IPS-18c (cell line): Measurements from ENCODE around the gene INO80D.
"Not testable (repeated sequence)": the region's sequence is repeated elsewhere in the genome, so short reads cannot be mapped to it uniquely, and the experiment has no call there.

Source experiments
- H3K4me3 ChIP-seq: 2 replicates; pipeline ENCODE4 v1.7.0; 2013; ENCODE audit warnings: low read depth, mild to moderate bottlenecking, low read length, moderate library complexity; ENCODE audit not compliant: insufficient read depth
- H3K9me3 ChIP-seq: one replicate; pipeline ENCODE4 v1.6.1; 2013; ENCODE audit warnings: mild to moderate bottlenecking, low read length, moderate library complexity; ENCODE audit not compliant: control insufficient read depth, insufficient read depth

Gene INO80D

GRCh38 chr2:205998583-205998982 lies 87.4 kb downstream of the INO80D start:
- no peak overlapping the region for H3K4me3 ChIP-seq

GRCh38 chr2:205996161-205996560 lies 89.8 kb downstream of the INO80D start:
- no peaks in the 10 kb centered on the region for H3K9me3 ChIP-seq
- no peak overlapping the region for H3K4me3 ChIP-seq

More at GRCh38 chr2:205998583-205998982, 87.4 kb downstream of the INO80D start:
- no peaks in the 10 kb centered on the region for H3K9me3 ChIP-seq

GRCh38 chr2:205995260-205995659 lies 90.7 kb downstream of the INO80D start:
- H3K9me3 ChIP-seq = no peaks in the 10 kb centered on the region
- no peak overlapping the region for H3K4me3 ChIP-seq

GRCh38 chr2:205994344-205994743 lies 91.6 kb downstream of the INO80D start:
- no peak overlapping the region for H3K4me3 ChIP-seq
- no peaks in the 10 kb centered on the region for H3K9me3 ChIP-seq

DNA sequence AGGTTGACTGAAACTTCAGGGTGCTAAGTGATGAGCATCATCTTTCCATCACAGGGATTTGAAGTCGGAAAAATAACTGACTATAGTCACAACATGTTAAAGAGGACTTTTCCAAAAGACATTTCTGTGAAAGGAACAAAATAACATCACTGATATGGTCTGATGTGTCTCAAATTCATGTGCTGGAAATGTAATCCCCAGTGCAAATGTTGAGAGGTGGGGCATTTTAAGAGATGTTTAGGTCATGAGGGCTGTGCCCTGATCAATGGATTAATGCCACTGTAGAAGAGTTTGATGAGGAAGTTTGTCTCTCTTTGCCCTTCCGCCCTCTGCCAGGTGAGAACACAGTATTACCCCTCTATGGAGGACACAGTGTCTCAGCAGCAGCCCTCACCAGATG lies 95.9 kb downstream of the INO80D start:
- H3K9me3 ChIP-seq = no peaks in the 10 kb centered on the region
- no peak overlapping the region for H3K4me3 ChIP-seq

DNA sequence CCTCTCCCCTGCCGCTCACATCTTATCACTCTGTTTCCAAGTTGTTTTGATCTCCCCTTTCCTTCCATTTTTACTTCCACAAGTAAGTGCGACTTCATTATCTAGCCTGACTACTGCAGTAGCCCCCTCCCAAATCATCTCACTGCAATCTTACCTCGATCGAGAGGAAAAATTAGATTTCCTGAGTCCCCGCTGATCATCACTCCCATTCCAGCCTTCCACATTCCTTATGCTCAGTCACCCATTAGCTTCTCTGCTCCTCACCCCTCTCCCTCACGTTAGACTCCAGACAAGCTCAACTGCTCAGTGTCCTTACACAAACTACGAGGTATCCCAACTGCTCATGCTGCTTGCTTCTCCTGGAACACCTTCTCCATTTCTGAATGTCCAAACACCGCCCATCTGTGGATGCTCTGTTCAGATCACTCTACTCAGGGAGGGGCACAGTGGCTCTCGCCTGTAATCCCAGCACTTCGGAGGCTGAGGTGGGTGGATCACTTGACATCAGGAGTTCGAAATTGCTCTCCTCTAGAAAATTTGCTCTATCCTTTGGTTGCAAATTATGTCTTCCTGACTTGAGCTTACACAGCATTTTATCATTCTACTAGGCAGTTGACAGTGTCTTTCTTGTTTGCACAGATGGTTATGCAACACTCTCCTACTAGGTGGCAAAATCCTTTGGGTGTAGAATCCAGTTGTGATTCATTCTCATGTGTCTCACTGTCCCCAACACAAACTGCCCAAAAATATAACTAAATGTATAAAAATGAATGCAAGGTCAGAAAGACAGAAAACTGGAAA lies 96.5 kb downstream of the INO80D start:
- Histone ChIP-seq H3K4me3 (no peak overlapping the region), H3K9me3 (no peaks in the 10 kb centered on the region)

DNA sequence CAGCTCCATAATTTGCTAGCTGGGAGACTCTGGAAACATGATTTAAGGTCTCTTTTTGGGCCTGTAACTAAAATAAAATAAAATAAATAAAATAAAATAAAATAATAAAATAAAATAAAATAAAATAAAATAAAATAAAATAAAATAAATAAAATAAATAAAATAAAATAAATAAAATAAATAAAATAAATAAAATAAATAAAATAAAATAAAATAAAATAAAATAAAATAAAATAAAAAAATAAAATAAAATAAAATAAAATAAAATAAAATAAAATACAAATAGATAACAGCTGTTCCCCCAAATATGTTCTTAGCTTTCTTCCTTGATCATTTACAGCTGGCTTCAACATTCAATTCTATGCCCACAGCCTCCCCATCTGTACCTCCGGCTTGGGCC lies 97.3 kb downstream of the INO80D start:
- not testable (repeated sequence) for H3K9me3 ChIP-seq, H3K4me3 ChIP-seq

DNA sequence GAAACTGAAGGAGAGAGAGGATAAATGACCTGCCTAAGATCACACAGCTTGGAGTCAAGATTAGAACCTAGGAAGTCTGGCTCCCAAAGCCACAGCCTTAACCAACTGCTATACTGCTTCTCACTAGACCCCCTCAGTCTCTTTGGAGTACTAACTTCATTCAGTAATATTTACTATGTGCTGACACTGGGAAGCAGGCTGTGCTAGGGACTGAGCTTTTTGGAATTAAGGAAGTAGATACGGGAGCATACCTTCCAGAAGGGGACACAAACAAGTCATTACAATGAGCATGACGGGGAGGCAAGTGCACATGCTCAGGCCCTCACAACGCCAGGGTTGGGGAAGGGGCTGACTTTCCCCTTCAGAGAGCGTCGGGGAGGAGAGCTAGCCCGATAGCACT lies 97.7 kb downstream of the INO80D start:
- Histone ChIP-seq H3K4me3 (no peak overlapping the region), H3K9me3 (no peaks in the 10 kb centered on the region)

- not testable (repeated sequence) for H3K9me3 ChIP-seq, H3K4me3 ChIP-seq
Measured at GRCh38 chr2:205986334-205986733, 99.6 kb downstream of the INO80D start.

DNA sequence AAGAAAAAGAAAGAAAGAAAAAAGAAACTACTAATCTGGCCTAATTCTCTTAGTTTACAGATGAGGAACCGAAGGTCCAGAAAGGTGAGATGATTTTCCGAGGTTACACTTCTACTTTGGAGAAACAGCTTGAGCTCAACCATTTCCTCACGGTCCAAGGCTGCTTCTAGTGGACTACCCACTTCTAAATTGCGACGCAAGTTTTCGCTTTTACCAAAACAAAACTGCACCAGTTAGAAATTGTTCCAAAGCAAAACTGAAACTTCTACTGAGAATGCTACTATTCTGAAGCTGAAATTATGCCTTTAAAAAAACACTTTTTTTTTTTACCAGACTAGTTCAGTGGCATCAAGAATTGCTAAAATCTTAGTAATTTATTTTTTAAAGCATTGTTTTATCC lies 101.6 kb downstream of the INO80D start:
- H3K4me3 ChIP-seq = no peak overlapping the region
- H3K9me3 ChIP-seq = no peaks in the 10 kb centered on the region

DNA sequence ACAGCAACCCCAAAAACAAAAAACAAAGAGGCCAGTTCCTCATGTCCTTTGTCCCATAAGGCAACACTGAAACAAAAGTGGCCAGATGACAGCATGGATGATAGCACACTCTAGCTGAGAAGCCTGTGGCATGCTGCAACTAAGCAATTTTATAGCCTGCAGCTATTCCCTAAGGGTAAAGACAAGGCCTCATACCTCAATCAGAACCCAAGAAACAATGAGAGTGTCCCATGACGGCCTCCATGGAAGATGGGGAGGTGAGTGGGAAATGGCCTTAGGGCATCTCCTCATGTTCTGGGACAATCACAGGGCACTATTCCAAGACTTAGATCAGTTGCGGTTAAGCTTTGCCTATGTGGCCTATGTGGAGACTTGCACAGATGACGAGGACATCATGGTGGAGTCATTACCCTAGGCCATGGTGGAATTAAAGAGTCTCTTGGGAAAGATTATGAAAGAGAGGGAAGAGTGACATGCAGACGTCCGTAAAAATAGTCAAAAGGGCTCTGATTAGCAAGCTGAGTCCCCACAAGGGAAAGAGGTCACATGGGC lies 103.1 kb downstream of the INO80D start:
- no peaks in the 10 kb centered on the region for H3K9me3 ChIP-seq
- H3K4me3 ChIP-seq = no peak overlapping the region

- H3K4me3 ChIP-seq, H3K9me3 ChIP-seq: not testable (repeated sequence)
Measured at GRCh38 chr2:205978728-205979127, 107.2 kb downstream of the INO80D start.

DNA sequence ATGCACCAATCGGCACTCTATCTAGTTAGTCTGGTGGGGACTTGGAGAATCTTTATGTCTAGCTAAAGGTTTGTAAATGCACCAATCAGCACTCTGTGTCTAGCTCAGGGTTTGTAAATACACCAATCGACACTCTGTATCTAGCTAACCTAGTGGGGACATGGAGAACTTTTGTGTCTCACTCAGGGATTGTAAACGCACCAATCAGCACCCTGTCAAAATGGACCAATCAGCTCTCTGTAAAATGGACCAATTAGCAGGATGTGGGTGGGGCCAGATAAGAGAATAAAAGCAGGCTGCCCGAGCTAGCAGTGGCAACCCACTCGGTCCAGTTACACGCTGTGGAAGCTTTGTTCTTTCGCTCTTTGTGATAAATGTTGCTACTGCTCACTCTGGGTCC lies 108.3 kb downstream of the INO80D start:
- not testable (repeated sequence) for H3K4me3 ChIP-seq

GRCh38 chr2:205976934-205977659 lies 108.9 kb downstream of the INO80D start:
- not testable (repeated sequence) for H3K4me3 ChIP-seq, H3K9me3 ChIP-seq

More for the DNA sequence above, 108.3 kb downstream of the INO80D start:
- not testable (repeated sequence) for H3K9me3 ChIP-seq

DNA sequence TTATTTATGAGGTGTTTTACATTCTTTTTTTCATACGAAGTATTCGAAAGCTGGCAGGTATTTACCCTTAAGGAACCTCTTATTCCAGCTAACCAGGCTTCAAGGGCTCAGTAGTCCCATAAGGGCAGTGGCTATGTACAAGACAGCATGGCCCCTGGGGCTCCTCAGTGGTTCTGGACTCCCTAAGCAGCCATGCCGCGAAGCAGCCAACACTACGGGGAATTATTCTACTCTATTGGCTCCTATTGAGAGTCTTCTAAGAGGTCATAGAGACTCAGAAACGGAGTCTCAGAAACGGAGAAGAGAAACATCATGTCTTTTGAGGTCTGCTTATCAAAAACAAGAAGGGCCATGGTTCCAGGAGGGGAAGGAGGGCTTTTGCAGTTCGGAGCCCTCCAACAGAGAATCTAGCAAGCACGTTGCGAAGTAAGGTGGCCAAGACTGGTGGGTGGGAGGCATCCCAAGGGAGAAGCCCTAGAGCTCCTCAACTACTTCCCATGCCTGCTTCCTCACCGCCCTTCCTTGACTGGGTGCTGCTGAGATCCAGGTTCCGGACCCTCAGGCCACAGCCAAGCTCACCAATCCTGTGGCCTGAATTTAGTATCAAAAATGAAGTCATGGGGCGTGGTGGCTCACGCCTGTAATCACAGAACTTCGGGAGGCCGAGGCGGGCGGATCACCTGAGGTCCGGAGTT lies 109.7 kb downstream of the INO80D start:
- Histone ChIP-seq H3K9me3 (no peaks in the 10 kb centered on the region), H3K4me3 (no peak overlapping the region)

- no peaks in the 10 kb centered on the region for H3K9me3 ChIP-seq
- H3K4me3 ChIP-seq = no peak overlapping the region
Measured at GRCh38 chr2:205975082-205975949, 110.7 kb downstream of the INO80D start.

- Histone ChIP-seq H3K4me3 (no peak overlapping the region), H3K9me3 (no peaks in the 10 kb centered on the region)
Measured at GRCh38 chr2:205972113-205972512, 113.9 kb downstream of the INO80D start.
